ENCODE results near the gene MAP3K4.

The MAP3K4 gene

DNA sequence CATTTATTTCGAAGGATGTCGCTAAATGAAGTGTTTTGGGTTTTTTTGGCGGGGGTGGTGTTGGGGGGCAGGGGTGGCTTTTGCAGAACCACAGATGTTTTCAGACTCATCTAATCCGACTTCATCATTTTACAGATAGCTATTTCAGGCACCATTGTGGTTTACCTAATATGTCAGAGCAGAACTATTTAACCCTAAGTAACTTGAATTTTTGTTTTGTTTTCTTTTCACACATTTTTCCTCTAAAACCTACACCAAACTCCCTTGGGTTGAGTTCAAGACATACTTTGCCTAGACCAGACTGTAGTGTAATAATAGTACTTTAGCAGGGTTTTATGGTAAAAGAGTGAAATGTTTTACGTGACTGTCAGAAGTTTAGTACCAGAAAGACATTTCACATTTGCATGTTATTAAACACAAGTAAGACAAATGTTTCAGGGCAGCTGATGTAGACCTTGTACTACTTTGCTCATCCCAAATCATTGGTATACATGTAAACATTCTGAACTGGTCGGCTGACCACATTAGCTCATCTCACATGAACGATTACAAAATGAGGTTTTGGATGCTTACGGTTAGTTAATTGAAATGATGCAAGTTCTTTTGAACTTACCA lies 37.7 kb downstream of the MAP3K4 start:
- DNase-seq (ENCODE audit: insufficient read length) (peak; percentile 19), FAIRE-seq (peak; percentile 89)

GRCh38 chr6:161031721-161032495 lies 40.3 kb downstream of the MAP3K4 start:
- no peak for FAIRE-seq
- TF ChIP-seq POLR2A (IDR thresholded peaks at IDR 0.05; ENCODE audit: low read depth, low read length): no peak
- TF ChIP-seq TAF1 (IDR thresholded peaks at IDR 0.05; ENCODE audit: borderline replicate concordance, low read depth, low read length): no peak
- TF ChIP-seq POLR2AphosphoS5 (IDR thresholded peaks at IDR 0.05; ENCODE audit: low read depth, low read length): no peak
- no peak for DNase-seq (ENCODE audit: insufficient read length)

More for the DNA sequence above, 37.7 kb downstream of the MAP3K4 start:
- TF ChIP-seq POLR2A (IDR thresholded peaks at IDR 0.05; ENCODE audit: low read depth, low read length) (no peak), TAF1 (IDR thresholded peaks at IDR 0.05; ENCODE audit: borderline replicate concordance, low read depth, low read length) (no peak), POLR2AphosphoS5 (IDR thresholded peaks at IDR 0.05; ENCODE audit: low read depth, low read length) (no peak)

DNA sequence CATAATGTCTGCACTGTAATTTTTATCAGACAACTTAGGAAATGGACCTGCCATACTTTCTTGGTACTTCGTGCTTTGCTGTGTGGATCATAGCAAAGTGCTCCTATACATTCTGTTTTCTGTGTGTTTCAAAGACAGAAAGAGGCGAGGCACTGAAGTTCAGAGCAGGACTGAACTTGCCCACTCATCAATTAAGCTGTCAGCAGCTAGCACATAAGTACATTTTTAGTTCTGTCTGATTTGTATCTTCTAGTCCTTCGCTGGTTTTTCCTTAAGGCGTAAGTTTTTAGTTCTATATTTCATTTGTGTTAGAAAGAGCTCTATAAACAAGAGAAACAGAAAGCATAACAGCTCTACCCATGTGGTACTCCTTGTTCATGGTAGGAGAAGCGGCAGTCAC lies 42.1 kb downstream of the MAP3K4 start:
- no peak for FAIRE-seq
- DNase-seq (ENCODE audit: insufficient read length): no peak

DNA sequence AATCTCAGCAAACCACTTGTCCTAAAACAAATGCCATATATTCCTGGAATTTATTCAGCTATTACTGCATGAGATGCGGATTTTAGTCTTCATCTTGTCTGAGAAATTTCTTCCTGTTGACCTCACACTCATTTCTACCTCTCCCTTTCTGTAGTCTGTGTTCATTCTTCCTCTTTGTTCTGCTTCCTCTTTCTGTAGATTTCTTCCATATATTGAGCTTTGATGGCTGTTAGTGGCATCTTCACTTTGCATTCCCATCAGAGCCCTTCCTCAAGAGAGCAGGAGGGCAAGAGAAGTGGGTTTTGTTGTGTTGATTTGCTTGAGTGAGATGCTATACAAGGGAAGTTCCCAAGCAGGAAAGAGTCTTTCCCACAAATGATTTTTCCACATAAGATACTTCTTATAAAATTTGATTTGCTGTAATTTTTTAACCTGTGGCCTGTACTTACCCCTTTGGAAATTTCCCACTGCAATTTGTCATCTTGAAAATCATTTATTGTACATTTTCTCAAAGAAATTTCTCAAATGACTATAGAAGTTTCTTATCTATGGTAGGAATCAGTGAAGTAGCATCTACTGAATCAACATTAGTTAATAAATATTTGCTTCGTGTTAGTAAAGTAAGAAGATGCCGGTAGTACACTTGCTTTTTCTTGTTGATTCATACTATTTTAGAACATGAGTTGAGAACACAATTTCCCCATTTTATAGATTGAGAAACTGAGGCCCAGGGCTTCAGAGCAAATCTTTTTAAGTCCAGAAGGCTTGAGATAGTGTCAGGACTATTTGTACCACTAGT lies 43.8 kb downstream of the MAP3K4 start:
- TF ChIP-seq POLR2AphosphoS5 (IDR thresholded peaks at IDR 0.05; ENCODE audit: low read depth, low read length) (no peak), POLR2A (IDR thresholded peaks at IDR 0.05; ENCODE audit: low read depth, low read length) (no peak), TAF1 (IDR thresholded peaks at IDR 0.05; ENCODE audit: borderline replicate concordance, low read depth, low read length) (no peak)
- no peak for DNase-seq (ENCODE audit: insufficient read length)
- FAIRE-seq: peak; percentile 68

More for the DNA sequence above, 42.1 kb downstream of the MAP3K4 start:
- TF ChIP-seq POLR2A (IDR thresholded peaks at IDR 0.05; ENCODE audit: low read depth, low read length): no peak
- no peak for TF ChIP-seq TAF1 (IDR thresholded peaks at IDR 0.05; ENCODE audit: borderline replicate concordance, low read depth, low read length)
- TF ChIP-seq POLR2AphosphoS5 (IDR thresholded peaks at IDR 0.05; ENCODE audit: low read depth, low read length): no peak

DNA sequence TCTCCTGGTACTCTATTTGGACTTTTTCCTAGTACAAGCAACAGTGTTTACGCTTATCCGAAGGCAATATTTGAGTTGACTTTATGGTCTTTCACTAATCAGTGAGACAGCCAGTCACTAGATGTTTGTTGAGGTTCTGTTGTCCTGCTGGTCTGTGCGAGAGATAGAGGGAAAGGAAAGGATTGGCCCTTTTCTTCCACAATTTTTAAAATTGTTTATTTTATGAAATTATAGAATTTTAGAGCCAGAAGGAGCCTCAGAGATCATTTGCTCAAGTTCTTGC lies 44.4 kb downstream of the MAP3K4 start:
- FAIRE-seq (peak; percentile 66), DNase-seq (ENCODE audit: insufficient read length) (no peak)
- TF ChIP-seq POLR2AphosphoS5 (IDR thresholded peaks at IDR 0.05; ENCODE audit: low read depth, low read length) (no peak), POLR2A (IDR thresholded peaks at IDR 0.05; ENCODE audit: low read depth, low read length) (no peak), TAF1 (IDR thresholded peaks at IDR 0.05; ENCODE audit: borderline replicate concordance, low read depth, low read length) (no peak)

GRCh38 chr6:161037873-161038228 lies 46.3 kb downstream of the MAP3K4 start:
- peak; percentile 56 for FAIRE-seq
- DNase-seq (ENCODE audit: insufficient read length): no peak
- TF ChIP-seq TAF1 (IDR thresholded peaks at IDR 0.05; ENCODE audit: borderline replicate concordance, low read depth, low read length) (no peak), POLR2A (IDR thresholded peaks at IDR 0.05; ENCODE audit: low read depth, low read length) (no peak), POLR2AphosphoS5 (IDR thresholded peaks at IDR 0.05; ENCODE audit: low read depth, low read length) (no peak)

GRCh38 chr6:161038229-161039031 lies 46.9 kb downstream of the MAP3K4 start:
- DNase-seq (ENCODE audit: insufficient read length) (no peak), FAIRE-seq (peak; percentile 87)
- TF ChIP-seq POLR2AphosphoS5 (IDR thresholded peaks at IDR 0.05; ENCODE audit: low read depth, low read length): no peak
- no peak for TF ChIP-seq TAF1 (IDR thresholded peaks at IDR 0.05; ENCODE audit: borderline replicate concordance, low read depth, low read length)
- no peak for TF ChIP-seq POLR2A (IDR thresholded peaks at IDR 0.05; ENCODE audit: low read depth, low read length)

DNA sequence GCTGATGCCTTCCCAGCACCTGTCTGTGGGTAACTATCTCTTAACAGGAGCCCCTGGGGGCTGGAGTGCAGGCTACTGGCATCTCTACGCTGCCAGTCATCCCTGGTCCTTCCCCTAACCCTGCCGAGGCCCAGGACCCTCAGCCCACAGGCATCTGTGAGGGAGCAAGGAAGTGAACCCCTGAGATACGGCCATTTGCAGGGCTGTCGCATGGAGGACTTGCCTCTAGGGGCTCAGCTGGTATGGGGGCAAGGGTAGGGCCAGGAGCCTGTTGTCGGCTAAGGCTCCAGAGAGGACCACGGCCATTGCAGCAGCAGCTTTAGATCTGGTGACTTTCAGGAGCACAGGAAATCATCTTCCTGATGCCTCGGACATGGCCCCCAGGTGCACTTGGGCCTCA lies 49.7 kb downstream of the MAP3K4 start:
- FAIRE-seq (no peak), DNase-seq (ENCODE audit: insufficient read length) (no peak)
- TF ChIP-seq POLR2AphosphoS5 (IDR thresholded peaks at IDR 0.05; ENCODE audit: low read depth, low read length): no peak
- no peak for TF ChIP-seq POLR2A (IDR thresholded peaks at IDR 0.05; ENCODE audit: low read depth, low read length)
- no peak for TF ChIP-seq TAF1 (IDR thresholded peaks at IDR 0.05; ENCODE audit: borderline replicate concordance, low read depth, low read length)

DNA sequence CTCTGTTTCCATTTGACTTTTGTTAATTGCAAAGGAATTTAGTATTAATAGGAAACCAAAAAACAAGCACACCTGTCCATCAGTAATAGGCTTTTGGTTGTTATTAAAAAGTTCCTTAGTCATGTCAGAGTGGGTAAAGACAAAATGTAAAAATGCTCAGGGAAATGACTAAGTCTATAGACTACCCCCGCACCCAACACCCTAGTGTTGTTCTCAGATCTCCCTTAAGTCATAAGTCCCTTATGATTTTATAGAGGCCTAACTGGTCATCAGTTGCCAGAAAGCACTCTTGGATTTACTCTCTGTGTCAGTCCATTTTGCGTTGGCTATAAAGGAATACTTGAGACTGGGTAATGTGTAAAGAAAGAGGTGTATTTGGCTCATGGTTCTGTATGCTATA lies 52.8 kb downstream of the MAP3K4 start:
- DNase-seq (ENCODE audit: insufficient read length) (no peak), FAIRE-seq (no peak)
- no peak for TF ChIP-seq POLR2AphosphoS5 (IDR thresholded peaks at IDR 0.05; ENCODE audit: low read depth, low read length)
- TF ChIP-seq TAF1 (IDR thresholded peaks at IDR 0.05; ENCODE audit: borderline replicate concordance, low read depth, low read length): no peak
- no peak for TF ChIP-seq POLR2A (IDR thresholded peaks at IDR 0.05; ENCODE audit: low read depth, low read length)

DNA sequence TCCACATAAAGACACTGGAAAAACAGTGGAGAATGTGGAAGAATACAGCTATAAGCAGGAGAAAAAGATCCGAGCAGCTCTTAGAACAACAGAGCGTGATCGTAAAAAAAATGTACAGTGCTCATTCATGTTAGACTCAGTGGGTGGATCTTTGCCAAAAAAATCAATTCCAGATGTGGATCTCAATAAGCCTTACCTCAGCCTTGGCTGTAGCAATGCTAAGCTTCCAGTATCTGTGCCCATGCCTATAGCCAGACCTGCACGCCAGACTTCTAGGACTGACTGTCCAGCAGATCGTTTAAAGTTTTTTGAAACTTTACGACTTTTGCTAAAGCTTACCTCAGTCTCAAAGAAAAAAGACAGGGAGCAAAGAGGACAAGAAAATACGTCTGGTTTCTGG lies 57.1 kb downstream of the MAP3K4 start:
- FAIRE-seq: no peak
- DNase-seq (ENCODE audit: insufficient read length): no peak
- TF ChIP-seq TAF1 (IDR thresholded peaks at IDR 0.05; ENCODE audit: borderline replicate concordance, low read depth, low read length) (no peak), POLR2AphosphoS5 (IDR thresholded peaks at IDR 0.05; ENCODE audit: low read depth, low read length) (no peak), POLR2A (IDR thresholded peaks at IDR 0.05; ENCODE audit: low read depth, low read length) (no peak)

All from GM12892 (cell line).